Small intestine (tissue), 7 donors: Measurements from ENCODE around the gene ZNF362. TPM values are rescaled to one million over a fixed set of nuclear protein-coding genes. Genes with fewer than 3 reads are reported as not detected.

Experiments used
- DNase-seq, 2 donors: peaks; one replicate each; pipeline versions ENCODE4 v3.0.0 to v3.0.0-alpha.2; 2013
- FAIRE-seq: peaks from 2 replicates; lab custom pipeline; 2012; peaks lifted over from hg19 to GRCh38; lab: Jason Lieb, UNC
- H3K27ac ChIP-seq, 3 donors: one replicate each; pipeline ENCODE4 v1.5.1; 2013; ENCODE audit warnings: low read length in 2 of 3, mild to moderate bottlenecking in 2 of 3, control low read depth in 1 of 3, inconsistent platforms in 1 of 3, low read depth in 1 of 3, moderate library complexity in 1 of 3
- H3K27me3 ChIP-seq, 3 donors: one replicate each; pipeline ENCODE4 v1.6.1; 2013; ENCODE audit warnings: low read length in 3 of 3, inconsistent platforms in 1 of 3; ENCODE audit not compliant: control insufficient read depth in 3 of 3, insufficient read depth in 3 of 3
- H3K36me3 ChIP-seq, 3 donors: one replicate each; pipeline ENCODE4 v1.6.1; 2013; ENCODE audit warnings: low read length in 3 of 3, inconsistent platforms in 1 of 3, low read depth in 1 of 3, mild to moderate bottlenecking in 1 of 3, moderate library complexity in 1 of 3; ENCODE audit not compliant: control insufficient read depth in 3 of 3, insufficient read depth in 2 of 3
- H3K4me1 ChIP-seq, 3 donors: one replicate each; pipeline ENCODE4 v1.6.1; 2013; ENCODE audit warnings: low read length in 2 of 3, inconsistent platforms in 1 of 3, low read depth in 1 of 3, mild to moderate bottlenecking in 1 of 3, moderate library complexity in 1 of 3; ENCODE audit not compliant: control insufficient read depth in 3 of 3, insufficient read depth in 2 of 3
- H3K4me3 ChIP-seq, 3 donors: one replicate each; pipeline ENCODE4 v1.5.1; 2013; ENCODE audit warnings: low read length in 3 of 3, control low read depth in 1 of 3, inconsistent platforms in 1 of 3, low read depth in 1 of 3, mild to moderate bottlenecking in 1 of 3, moderate library complexity in 1 of 3
- H3K9me3 ChIP-seq, 2 donors: one replicate each; pipeline ENCODE4 v1.6.1; 2013; ENCODE audit warnings: low read depth in 1 of 2, low read length in 1 of 2; ENCODE audit not compliant: control insufficient read depth in 2 of 2, insufficient read depth in 1 of 2
- WGBS, 3 donors: extraction: QIAGEN DNeasy Blood & Tissue Kit; methylation state at CpG; one replicate each; pipeline ENCODE4 v1.1.7; 2013; 5-methylcytosine and 5-hydroxymethylcytosine counted together
- polyA plus RNA-seq, 4 donors: library from polyadenylated mRNA; stranded (reverse) in 3 of 4; unstranded in 1 of 4; fragments of 200-250 nt in 3 of 4; fragments of 120-200 nt in 1 of 4; gene quantifications; one replicate each; pipeline versions ENCODE4 v1.2.1 to v1.2.3, GENCODE V29; 2013
- donor health status: healthy with polysubstance abuse.
- donor health status: control.
- donor health status: control.
- donor health status: Bipolar disorder and iron deficiency.
- donor health status: healthy.

ZNF362 gene
- polyA plus RNA-seq, 4 donors, result 3.1 to 27.1 (median 8.1) TPM

- no peak for FAIRE-seq
- Histone ChIP-seq H3K36me3 (peaks cover 0 to 39% (median 2%) of the 10 kb centered on the region in 3 donors), H3K4me1 (peaks cover 2 to 46% (median 43%) of the 10 kb centered on the region in 3 donors), H3K9me3 (no peaks in the 10 kb centered on the region), H3K27ac (peak overlapping the region; percentile 16 to 96 (median 82)), H3K27me3 (no peaks in the 10 kb centered on the region), H3K4me3 (no peak overlapping the region)
- peak; percentile 63 to 69 for DNase-seq
- WGBS, 3 donors, result 18 to 30% (median 23%) methylated on average over 1 of the region's 1 CpG
Observed at GRCh38 chr1:33338048-33338439, 81.8 kb downstream of the ZNF362 start.

GRCh38 chr1:33338440-33339211 lies 82.3 kb downstream of the ZNF362 start:
- Histone ChIP-seq H3K36me3 (peaks cover 0 to 36% (median 2%) of the 10 kb centered on the region in 3 donors), H3K27ac (peak overlapping the region; percentile 53 to 96 (median 82)), H3K4me3 (no peak overlapping the region), H3K27me3 (no peaks in the 10 kb centered on the region), H3K9me3 (no peaks in the 10 kb centered on the region), H3K4me1 (peaks cover 2 to 49% (median 43%) of the 10 kb centered on the region in 3 donors)
- WGBS, 3 donors, result 18 to 37% (median 25%) methylated on average over 14 of the region's 14 CpGs
- DNase-seq, result peak; percentile 50 to 54
- FAIRE-seq, result no peak

- 49 to 71% (median 57%) methylated on average over 2 of the region's 2 CpGs for WGBS, 3 donors
- no peak for DNase-seq
- H3K9me3 ChIP-seq, result no peaks in the 10 kb centered on the region
- H3K4me1 ChIP-seq, result peaks cover 2 to 50% (median 45%) of the 10 kb centered on the region in 3 donors
- H3K4me3 ChIP-seq, result no peak overlapping the region
- FAIRE-seq, result no peak
- H3K27ac ChIP-seq, result peak overlapping the region; percentile 53 to 96 (median 82)
- no peaks in the 10 kb centered on the region for H3K27me3 ChIP-seq
- peaks cover 0 to 31% (median 0%) of the 10 kb centered on the region in 3 donors for H3K36me3 ChIP-seq
Observed at GRCh38 chr1:33339413-33339812, 83.1 kb downstream of the ZNF362 start.

- peak overlapping the region in 1 of 3 donors; percentile 69 for H3K27ac ChIP-seq
- H3K4me1 ChIP-seq, result peaks cover 5 to 47% (median 46%) of the 10 kb centered on the region in 3 donors
- H3K9me3 ChIP-seq, result no peaks in the 10 kb centered on the region
- H3K27me3 ChIP-seq, result no peaks in the 10 kb centered on the region
- DNase-seq, result no peak
- H3K4me3 ChIP-seq, result no peak overlapping the region
- H3K36me3 ChIP-seq, result peaks cover 0 to 30% (median 0%) of the 10 kb centered on the region in 3 donors
- no peak for FAIRE-seq
- 74 to 84% (median 80%) methylated on average over 6 of the region's 6 CpGs for WGBS, 3 donors
Observed at GRCh38 chr1:33341190-33341589, 84.9 kb downstream of the ZNF362 start.

- no peaks in the 10 kb centered on the region for H3K9me3 ChIP-seq
- no peaks in the 10 kb centered on the region for H3K27me3 ChIP-seq
- FAIRE-seq (no peak), DNase-seq (peak; percentile 69 to 75)
- H3K4me1 ChIP-seq, result peaks cover 7 to 56% (median 46%) of the 10 kb centered on the region in 3 donors
- H3K4me3 ChIP-seq, result no peak overlapping the region
- WGBS, 3 donors, result 24 to 34% (median 26%) methylated on average over 7 of the region's 7 CpGs
- peak overlapping the region in 2 of 3 donors; percentile 50 to 84 for H3K27ac ChIP-seq
- peaks cover 0 to 27% (median 0%) of the 10 kb centered on the region in 3 donors for H3K36me3 ChIP-seq
Observed at GRCh38 chr1:33342041-33342723, 85.9 kb downstream of the ZNF362 start.

GRCh38 chr1:33343539-33343938 lies 87.2 kb downstream of the ZNF362 start:
- H3K36me3 ChIP-seq, result peaks cover 0 to 31% (median 0%) of the 10 kb centered on the region in 3 donors
- DNase-seq (no peak), FAIRE-seq (no peak)
- no peaks in the 10 kb centered on the region for H3K9me3 ChIP-seq
- H3K27ac ChIP-seq, result peak overlapping the region in 2 of 3 donors; percentile 2 to 81
- 37 to 61% (median 51%) methylated on average over 5 of the region's 5 CpGs for WGBS, 3 donors
- H3K4me3 ChIP-seq, result no peak overlapping the region
- no peaks in the 10 kb centered on the region for H3K27me3 ChIP-seq
- peaks cover 9 to 58% (median 40%) of the 10 kb centered on the region in 3 donors for H3K4me1 ChIP-seq

GRCh38 chr1:33344896-33345560 lies 88.7 kb downstream of the ZNF362 start:
- Histone ChIP-seq H3K4me1 (peaks cover 7 to 45% (median 29%) of the 10 kb centered on the region in 3 donors), H3K9me3 (no peaks in the 10 kb centered on the region), H3K4me3 (no peak overlapping the region), H3K36me3 (peaks cover 0 to 27% (median 0%) of the 10 kb centered on the region in 3 donors), H3K27me3 (no peaks in the 10 kb centered on the region), H3K27ac (peak overlapping the region in 1 of 3 donors; percentile 53)
- DNase-seq (no peak), FAIRE-seq (no peak)
- WGBS, 3 donors, result 50 to 65% (median 52%) methylated on average over 2 of the region's 2 CpGs

- no peak overlapping the region for H3K4me3 ChIP-seq
- no peak for DNase-seq
- no peaks in the 10 kb centered on the region for H3K27me3 ChIP-seq
- H3K9me3 ChIP-seq, result no peaks in the 10 kb centered on the region
- H3K4me1 ChIP-seq, result peaks cover 7 to 46% (median 15%) of the 10 kb centered on the region in 3 donors
- H3K36me3 ChIP-seq, result peaks cover 0 to 22% (median 0%) of the 10 kb centered on the region in 3 donors
- no peak for FAIRE-seq
- WGBS, 3 donors, result 50 to 75% (median 74%) methylated on average over 3 of the region's 3 CpGs
- H3K27ac ChIP-seq, result peak overlapping the region; percentile 81 to 96 (median 88)
Observed at GRCh38 chr1:33346533-33346926, 90.2 kb downstream of the ZNF362 start.
